Inflammatory macrophage (primary cell): ENCODE data around the gene CCDC86.

ENCODE experiments used
- DNase-seq, 2 donors: peaks; one replicate each; pipeline ENCODE4 v3.0.0-alpha.2; 2020 to 2022

Gene CCDC86

DNA sequence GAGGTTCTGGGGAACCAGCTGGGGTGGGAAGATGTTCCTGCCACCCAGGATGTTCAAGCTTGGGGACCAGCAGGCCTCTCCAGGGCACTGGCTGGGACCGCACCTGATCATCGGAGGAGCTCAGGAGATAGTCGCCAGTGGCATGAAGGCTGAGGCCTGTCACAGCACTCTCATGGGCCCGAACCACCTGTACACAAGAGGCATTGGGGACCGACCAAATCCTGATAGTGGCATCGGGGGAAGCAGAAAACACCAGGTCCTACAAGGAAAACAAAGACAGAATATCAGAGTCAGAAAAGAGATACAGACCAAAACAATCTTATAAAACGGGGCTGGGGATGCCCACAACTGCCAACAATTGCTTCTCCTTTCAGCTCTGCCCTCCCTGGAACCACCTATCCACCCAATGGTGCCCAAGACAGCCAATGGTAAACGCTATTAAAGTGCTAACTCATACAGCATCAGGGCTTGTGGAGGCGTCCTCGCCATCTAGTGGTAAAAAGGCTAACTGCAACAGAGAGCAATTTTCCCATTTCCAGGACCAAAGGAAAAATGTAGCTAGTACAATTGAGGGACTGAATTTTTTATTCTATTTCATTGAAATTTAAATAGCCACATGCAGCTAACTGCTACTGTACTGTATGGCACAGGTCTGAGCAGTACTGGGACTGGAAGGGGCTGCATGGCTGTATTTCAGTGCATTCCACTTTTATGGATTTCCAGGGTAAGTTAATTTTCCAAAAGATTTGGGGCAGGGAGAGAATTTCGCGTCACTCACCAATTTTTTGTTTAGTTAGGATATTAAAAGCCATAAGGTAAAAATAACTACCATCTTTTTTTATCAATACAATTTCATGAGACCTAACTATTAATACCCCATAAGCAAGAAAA lies 57.4 kb downstream of the CCDC86 start:
- peak; percentile 62 to 71 for DNase-seq

DNA sequence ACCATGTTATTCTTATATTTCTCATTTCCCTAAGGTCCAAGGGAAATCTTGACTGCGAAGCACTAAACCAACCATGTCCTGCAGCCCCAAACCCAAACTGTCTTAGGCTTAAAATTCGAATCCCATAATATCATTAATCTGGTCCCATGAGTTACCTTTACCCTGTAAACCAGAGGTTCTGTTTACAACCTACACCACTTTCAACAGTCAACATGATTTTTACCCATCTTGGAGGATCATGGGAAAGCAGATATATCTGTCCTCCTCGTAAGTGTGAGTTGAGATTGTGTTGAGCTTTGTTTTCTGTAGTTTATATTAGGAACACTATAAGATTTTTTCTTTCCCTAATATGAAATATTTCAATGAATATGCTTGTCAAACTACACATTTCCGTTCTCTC lies 58.1 kb downstream of the CCDC86 start:
- no peak for DNase-seq
